ENCODE data around the gene SLC2A8. TPM values are rescaled to one million over a fixed set of nuclear protein-coding genes. Genes with fewer than 3 reads are reported as not detected.

The SLC2A8 gene
- total RNA-seq, 4 donors from 2014 or later, result 19.8 to 31.2 (median 25.7) TPM

GRCh38 chr9:127451608-127451857 lies 54.6 kb downstream of the SLC2A8 start:
- peaks cover 0 to 46% of the 10 kb centered on the region in 2 donors for H3K36me3 ChIP-seq
- peak overlapping the region; percentile 76 to 97 (median 88) for H3K4me3 ChIP-seq
- peaks cover 37 to 48% of the 10 kb centered on the region in 2 donors for H3K4me1 ChIP-seq
- intact Hi-C loops (cut with DNase I; ENCODE audit: low total_unique reads), result loop anchor here (1.0 to 10.0 kb wide), 5 partner anchors 27 to 446 kb away; partner anchors contain the start of genes ST6GALNAC6 and ZNF79
- ATAC-seq (peak; percentile 23 to 35), DNase-seq (no peak)
- no peak for TF ChIP-seq CTCF (IDR thresholded peaks at IDR 0.05 in 4 of 5, conservative IDR thresholded peaks at IDR 0.05 in 1 of 5)
- TF ChIP-seq POLR2A (IDR thresholded peaks at IDR 0.05), result no peak
- H3K27ac ChIP-seq, result peak overlapping the region; percentile 93 to 97 (median 94)
- in situ Hi-C loops (cut with MboI; ENCODE audit: low sequenced_read_pairs in 4 of 4), result no loop called here
- H3K9me3 ChIP-seq, result no peaks in the 10 kb centered on the region
- no peaks in the 10 kb centered on the region for H3K27me3 ChIP-seq

- TF ChIP-seq POLR2A (IDR thresholded peaks at IDR 0.05), result no peak
- no peak for TF ChIP-seq CTCF (IDR thresholded peaks at IDR 0.05 in 4 of 5, conservative IDR thresholded peaks at IDR 0.05 in 1 of 5)
- peaks cover 37 to 48% of the 10 kb centered on the region in 2 donors for H3K4me1 ChIP-seq
- peak overlapping the region; percentile 93 to 97 (median 94) for H3K27ac ChIP-seq
- ATAC-seq (peak; percentile 40 to 42), DNase-seq (peak; percentile 14 to 43)
- H3K4me3 ChIP-seq, result peak overlapping the region; percentile 76 to 97 (median 88)
- H3K36me3 ChIP-seq, result peaks cover 0 to 46% of the 10 kb centered on the region in 2 donors
- H3K9me3 ChIP-seq, result no peaks in the 10 kb centered on the region
- in situ Hi-C loops (cut with MboI; ENCODE audit: low sequenced_read_pairs in 4 of 4) (no loop called here), intact Hi-C loops (cut with DNase I; ENCODE audit: low total_unique reads) (loop anchor here (1.0 to 10.0 kb wide), 5 partner anchors 28 to 445 kb away; partner anchors contain the start of genes ST6GALNAC6 and ZNF79)
- H3K27me3 ChIP-seq, result no peaks in the 10 kb centered on the region
Measured at GRCh38 chr9:127451858-127452656, 55.1 kb downstream of the SLC2A8 start.

- DNase-seq (peak; percentile 46 to 73), ATAC-seq (peak in 1 of 2 donors; percentile 17)
- intact Hi-C loops (cut with DNase I; ENCODE audit: low total_unique reads), result loop anchor here (5.0 to 10.0 kb wide), 3 partner anchors 168 to 445 kb away; partner anchors contain the start of gene ST6GALNAC6
- Histone ChIP-seq H3K27ac (peak overlapping the region; percentile 93 to 97 (median 94)), H3K27me3 (no peaks in the 10 kb centered on the region), H3K4me1 (peaks cover 37 to 48% of the 10 kb centered on the region in 2 donors), H3K9me3 (no peaks in the 10 kb centered on the region), H3K4me3 (peak overlapping the region in 3 of 4 donors; percentile 85 to 97 (median 90)), H3K36me3 (peaks cover 0 to 46% of the 10 kb centered on the region in 2 donors)
- in situ Hi-C loops (cut with MboI; ENCODE audit: low sequenced_read_pairs in 4 of 4), result no loop called here
- TF ChIP-seq POLR2A (IDR thresholded peaks at IDR 0.05) (no peak), CTCF (IDR thresholded peaks at IDR 0.05 in 4 of 5, conservative IDR thresholded peaks at IDR 0.05 in 1 of 5) (no peak)
Measured at GRCh38 chr9:127452691-127453090, 55.7 kb downstream of the SLC2A8 start.

- peak; percentile 7 to 53 (median 34) for TF ChIP-seq CTCF (IDR thresholded peaks at IDR 0.05 in 4 of 5, conservative IDR thresholded peaks at IDR 0.05 in 1 of 5)
- TF ChIP-seq POLR2A (IDR thresholded peaks at IDR 0.05), result no peak
- ATAC-seq (no peak), DNase-seq (peak; percentile 38 to 70)
- Histone ChIP-seq H3K36me3 (peaks cover 0 to 51% of the 10 kb centered on the region in 2 donors), H3K4me1 (peaks cover 21 to 28% of the 10 kb centered on the region in 2 donors), H3K27me3 (no peaks in the 10 kb centered on the region), H3K4me3 (no peak overlapping the region), H3K9me3 (no peaks in the 10 kb centered on the region), H3K27ac (peak overlapping the region in 3 of 4 donors; percentile 18 to 65 (median 30))
- in situ Hi-C loops (cut with MboI; ENCODE audit: low sequenced_read_pairs in 4 of 4), result no loop called here
- intact Hi-C loops (cut with DNase I; ENCODE audit: low total_unique reads), result loop anchor here (10.0 kb wide), 1 partner anchor 171 kb away; no protein-coding TSS in a partner anchor
Measured at GRCh38 chr9:127455324-127455992, 58.5 kb downstream of the SLC2A8 start.
